Stimulated activated naive B cell treated with anti-CD40 and anti-IgM and Interleukin-4, amounts not matched to agents 10 μg/mL and 1 μg/mL and 100 μg/mL, for 72 hours (primary cell): Measurements from ENCODE around the gene ZFPL1.

ENCODE experiments used
- ATAC-seq, 2 donors: fragments of 150-1000 bp; cut with Tn5 transposase; replicated peaks; 2 replicates each; pipeline ENCODE4 v1.10.0; 2021; ENCODE audit warnings: moderate library complexity in 1 of 2
- DNase-seq: peaks from one replicate; pipeline ENCODE4 v3.0.0; 2021
- H3K27ac Mint-ChIP-seq: one replicate; pipeline ENCODE4 v1.8.0; 2022; ENCODE audit warnings: mild to moderate bottlenecking, mixed read lengths
- H3K27me3 Mint-ChIP-seq, 2 donors: one replicate each; pipeline ENCODE4 v1.8.0; 2022; ENCODE audit warnings: mixed read lengths in 2 of 2
- H3K36me3 Mint-ChIP-seq, 2 donors: one replicate each; pipeline ENCODE4 v1.8.0; 2022; ENCODE audit warnings: mixed read lengths in 2 of 2, mild to moderate bottlenecking in 1 of 2
- H3K4me1 Mint-ChIP-seq, 2 donors: one replicate each; pipeline ENCODE4 v1.8.0; 2022; ENCODE audit warnings: mixed read lengths in 2 of 2, mild to moderate bottlenecking in 1 of 2
- H3K4me3 Mint-ChIP-seq, 2 donors: one replicate each; pipeline ENCODE4 v1.8.0; 2022; ENCODE audit warnings: mild to moderate bottlenecking in 2 of 2, mixed read lengths in 2 of 2, moderate library complexity in 1 of 2
- H3K9me3 Mint-ChIP-seq, 2 donors: one replicate each; pipeline ENCODE4 v1.8.0; 2022; ENCODE audit warnings: mixed read lengths in 2 of 2, mild to moderate bottlenecking in 1 of 2

ZFPL1 gene

GRCh38 chr11:65083834-65084597 lies at the start of gene ZFPL1, which contains the start of gene CDCA5:
Gene ZFPL1, plus strand, starts transcription at chr11:65084222. Its CDS starts 477 bp downstream, at chr11:65084699.
Gene CDCA5, minus strand, starts transcription at chr11:65084040. Its CDS starts 62 bp downstream, at chr11:65083978.
- H3K27me3 Mint-ChIP-seq: no peaks in the 10 kb centered on the region
- H3K4me3 Mint-ChIP-seq: peak within 1 kb of the TSS; percentile 99 to 100
- ATAC-seq (peak; percentile 92 to 94), DNase-seq (peak; percentile 96)
- peak within 1 kb of the TSS; percentile 98 for H3K27ac Mint-ChIP-seq
- H3K36me3 Mint-ChIP-seq: peaks cover 31 to 44% of the 10 kb centered on the region in 2 donors
- peaks cover 30 to 49% of the 10 kb centered on the region in 2 donors for H3K4me1 Mint-ChIP-seq
- H3K9me3 Mint-ChIP-seq: no peaks in the 10 kb centered on the region

- no peaks in the 10 kb centered on the region for H3K27me3 Mint-ChIP-seq
- DNase-seq (no peak), ATAC-seq (no peak)
- H3K9me3 Mint-ChIP-seq: no peaks in the 10 kb centered on the region
- H3K4me1 Mint-ChIP-seq: peaks cover 4 to 9% of the 10 kb centered on the region in 2 donors
- H3K36me3 Mint-ChIP-seq: peaks cover 9 to 30% of the 10 kb centered on the region in 2 donors
- no peak overlapping the region for H3K27ac Mint-ChIP-seq
- no peak overlapping the region for H3K4me3 Mint-ChIP-seq
Measured at GRCh38 chr11:65034423-65034822, 49.6 kb upstream of the ZFPL1 start.

GRCh38 chr11:65035579-65035978 lies 48.4 kb upstream of the ZFPL1 start:
- H3K27ac Mint-ChIP-seq: no peak overlapping the region
- ATAC-seq (no peak), DNase-seq (no peak)
- no peak overlapping the region for H3K4me3 Mint-ChIP-seq
- peaks cover 7 to 11% of the 10 kb centered on the region in 2 donors for H3K4me1 Mint-ChIP-seq
- H3K36me3 Mint-ChIP-seq: peaks cover 9 to 30% of the 10 kb centered on the region in 2 donors
- H3K9me3 Mint-ChIP-seq: no peaks in the 10 kb centered on the region
- H3K27me3 Mint-ChIP-seq: no peaks in the 10 kb centered on the region

- Mint-ChIP-seq H3K4me1 (peaks cover 10 to 13% of the 10 kb centered on the region in 2 donors), H3K27ac (no peak overlapping the region), H3K27me3 (no peaks in the 10 kb centered on the region), H3K4me3 (no peak overlapping the region), H3K36me3 (peaks cover 9 to 30% of the 10 kb centered on the region in 2 donors), H3K9me3 (no peaks in the 10 kb centered on the region)
- no peak for DNase-seq
- ATAC-seq: no peak
Measured at GRCh38 chr11:65036931-65037330, 47.1 kb upstream of the ZFPL1 start.

- Mint-ChIP-seq H3K4me1 (peaks cover 17 to 25% of the 10 kb centered on the region in 2 donors), H3K36me3 (peaks cover 8 to 25% of the 10 kb centered on the region in 2 donors), H3K4me3 (peak overlapping the region; percentile 92 to 96), H3K9me3 (no peaks in the 10 kb centered on the region), H3K27ac (peak overlapping the region; percentile 94), H3K27me3 (no peaks in the 10 kb centered on the region)
- DNase-seq (no peak), ATAC-seq (no peak)
Measured at GRCh38 chr11:65040520-65040846, 43.5 kb upstream of the ZFPL1 start.

- Mint-ChIP-seq H3K36me3 (peaks cover 8 to 22% of the 10 kb centered on the region in 2 donors), H3K4me1 (peaks cover 17 to 25% of the 10 kb centered on the region in 2 donors)
- peak; percentile 86 for DNase-seq
Measured at GRCh38 chr11:65040847-65041622, 43.0 kb upstream of the ZFPL1 start, which contains the start of gene SAC3D1. Gene SAC3D1, plus strand, starts transcription at chr11:65041210. Its CDS starts 83 bp downstream, at chr11:65041293.

GRCh38 chr11:65042891-65043290 lies 41.1 kb upstream of the ZFPL1 start:
- Mint-ChIP-seq H3K4me1 (peaks cover 22 to 44% of the 10 kb centered on the region in 2 donors), H3K27ac (no peak overlapping the region), H3K4me3 (peak overlapping the region; percentile 85 to 96), H3K9me3 (no peaks in the 10 kb centered on the region), H3K36me3 (peaks cover 8 to 18% of the 10 kb centered on the region in 2 donors), H3K27me3 (no peaks in the 10 kb centered on the region)
- DNase-seq (no peak), ATAC-seq (no peak)

More at GRCh38 chr11:65040847-65041622, 43.0 kb upstream of the ZFPL1 start, which contains the start of gene SAC3D1:
- Mint-ChIP-seq H3K27ac (peak within 1 kb of the TSS; percentile 94), H3K27me3 (no peaks in the 10 kb centered on the region), H3K4me3 (peak within 1 kb of the TSS; percentile 92 to 96), H3K9me3 (no peaks in the 10 kb centered on the region)
- ATAC-seq: peak; percentile 95

GRCh38 chr11:65043881-65044501 lies 40.0 kb upstream of the ZFPL1 start:
- ATAC-seq (no peak), DNase-seq (no peak)
- Mint-ChIP-seq H3K27me3 (no peaks in the 10 kb centered on the region), H3K9me3 (no peaks in the 10 kb centered on the region), H3K27ac (peak overlapping the region; percentile 72), H3K4me1 (peaks cover 21 to 39% of the 10 kb centered on the region in 2 donors), H3K36me3 (peaks cover 4 to 9% of the 10 kb centered on the region in 2 donors), H3K4me3 (no peak overlapping the region)

GRCh38 chr11:65045061-65045460 lies 39.0 kb upstream of the ZFPL1 start:
- Mint-ChIP-seq H3K4me3 (no peak overlapping the region), H3K4me1 (peaks cover 18 to 39% of the 10 kb centered on the region in 2 donors), H3K27ac (no peak overlapping the region), H3K27me3 (no peaks in the 10 kb centered on the region), H3K36me3 (peaks cover 4 to 9% of the 10 kb centered on the region in 2 donors), H3K9me3 (no peaks in the 10 kb centered on the region)
- no peak for DNase-seq
- ATAC-seq: no peak

GRCh38 chr11:65045728-65046127 lies 38.3 kb upstream of the ZFPL1 start:
- ATAC-seq: no peak
- peaks cover 18 to 36% of the 10 kb centered on the region in 2 donors for H3K4me1 Mint-ChIP-seq
- H3K9me3 Mint-ChIP-seq: no peaks in the 10 kb centered on the region
- no peaks in the 10 kb centered on the region for H3K27me3 Mint-ChIP-seq
- no peak for DNase-seq
- no peak overlapping the region for H3K4me3 Mint-ChIP-seq
- H3K36me3 Mint-ChIP-seq: peaks cover 4 to 9% of the 10 kb centered on the region in 2 donors
- no peak overlapping the region for H3K27ac Mint-ChIP-seq

GRCh38 chr11:65047581-65048422 lies 36.2 kb upstream of the ZFPL1 start:
- Mint-ChIP-seq H3K36me3 (peaks cover 4 to 9% of the 10 kb centered on the region in 2 donors), H3K4me3 (peak overlapping the region; percentile 83 to 85), H3K27ac (peak overlapping the region; percentile 86), H3K9me3 (no peaks in the 10 kb centered on the region), H3K27me3 (no peaks in the 10 kb centered on the region), H3K4me1 (peaks cover 12 to 31% of the 10 kb centered on the region in 2 donors)
- ATAC-seq (peak; percentile 79 to 81), DNase-seq (no peak)

- Mint-ChIP-seq H3K36me3 (no peaks in the 10 kb centered on the region), H3K27me3 (no peaks in the 10 kb centered on the region), H3K4me1 (peaks cover 31 to 45% of the 10 kb centered on the region in 2 donors), H3K27ac (no peak overlapping the region), H3K4me3 (no peak overlapping the region), H3K9me3 (no peaks in the 10 kb centered on the region)
- DNase-seq: no peak
- ATAC-seq: no peak
Measured at GRCh38 chr11:65051398-65051858, 32.6 kb upstream of the ZFPL1 start.

GRCh38 chr11:65053827-65054508 lies 30.1 kb upstream of the ZFPL1 start:
- no peaks in the 10 kb centered on the region for H3K9me3 Mint-ChIP-seq
- DNase-seq: no peak
- H3K4me3 Mint-ChIP-seq: peak overlapping the region; percentile 33 to 46
- peaks cover 23 to 27% of the 10 kb centered on the region in 2 donors for H3K4me1 Mint-ChIP-seq
- peak overlapping the region; percentile 62 for H3K27ac Mint-ChIP-seq
- peak; percentile 53 to 55 for ATAC-seq
- H3K27me3 Mint-ChIP-seq: no peaks in the 10 kb centered on the region
- H3K36me3 Mint-ChIP-seq: no peaks in the 10 kb centered on the region
